Activated CD4-positive, alpha-beta T cell treated with anti-CD3 and anti-CD28 coated beads for 4 hours (primary cell): ENCODE measurements around the gene NCAPG2.

Experiments
- DNase-seq, 2 donors: peaks; one replicate each; pipeline ENCODE4 v3.0.0-alpha.2; 2020

NCAPG2 gene

GRCh38 chr7:158666966-158667678, 37.5 kb downstream of the NCAPG2 start:
- DNase-seq: peak in 1 of 2 donors; percentile 19

GRCh38 chr7:158666401-158666800, 38.2 kb downstream of the NCAPG2 start:
- no peak for DNase-seq

- DNase-seq: peak; percentile 12 to 26
Observed at GRCh38 chr7:158664406-158664805, 40.2 kb downstream of the NCAPG2 start.

- no peak for DNase-seq
Observed at GRCh38 chr7:158663428-158663741, 41.2 kb downstream of the NCAPG2 start.

GRCh38 chr7:158662610-158663427, 41.8 kb downstream of the NCAPG2 start:
- no peak for DNase-seq

GRCh38 chr7:158658475-158658874, 46.1 kb downstream of the NCAPG2 start:
- no peak for DNase-seq

- DNase-seq: no peak
Observed at GRCh38 chr7:158657189-158657746, 47.3 kb downstream of the NCAPG2 start.

GRCh38 chr7:158655931-158656441, 48.6 kb downstream of the NCAPG2 start:
- peak in 1 of 2 donors; percentile 13 for DNase-seq

- DNase-seq: no peak
Observed at GRCh38 chr7:158655507-158655906, 49.1 kb downstream of the NCAPG2 start.

GRCh38 chr7:158651968-158652565, 52.5 kb downstream of the NCAPG2 start:
- no peak for DNase-seq

GRCh38 chr7:158650821-158651225, 53.8 kb downstream of the NCAPG2 start:
- no peak for DNase-seq

- no peak for DNase-seq
Observed at GRCh38 chr7:158649279-158649678, 55.3 kb downstream of the NCAPG2 start.

GRCh38 chr7:158648787-158649186, 55.8 kb downstream of the NCAPG2 start:
- DNase-seq: no peak

- DNase-seq: no peak
Observed at GRCh38 chr7:158648168-158648567, 56.4 kb downstream of the NCAPG2 start.

- no peak for DNase-seq
Observed at GRCh38 chr7:158647475-158647792, 57.2 kb downstream of the NCAPG2 start.

GRCh38 chr7:158646766-158647474, 57.7 kb downstream of the NCAPG2 start:
- DNase-seq: no peak

- DNase-seq: no peak
Observed at GRCh38 chr7:158645842-158646241, 58.8 kb downstream of the NCAPG2 start.

GRCh38 chr7:158642149-158642548, 62.5 kb downstream of the NCAPG2 start:
- no peak for DNase-seq

- DNase-seq: no peak
Observed at GRCh38 chr7:158638001-158638400, 66.6 kb downstream of the NCAPG2 start.

GRCh38 chr7:158633055-158633956, 71.3 kb downstream of the NCAPG2 start:
- DNase-seq: no peak

- DNase-seq: no peak
Observed at GRCh38 chr7:158631574-158632195, 72.9 kb downstream of the NCAPG2 start.
